Measurements from ENCODE around the gene SPEM1.
A peak's percentile ranks its signal among the peaks of the same experiment; 100 is the strongest.
"Not testable (repeated sequence)": the region's sequence is repeated elsewhere in the genome, so short reads cannot be mapped to it uniquely, and the experiment has no call there.

SPEM1 gene

DNA sequence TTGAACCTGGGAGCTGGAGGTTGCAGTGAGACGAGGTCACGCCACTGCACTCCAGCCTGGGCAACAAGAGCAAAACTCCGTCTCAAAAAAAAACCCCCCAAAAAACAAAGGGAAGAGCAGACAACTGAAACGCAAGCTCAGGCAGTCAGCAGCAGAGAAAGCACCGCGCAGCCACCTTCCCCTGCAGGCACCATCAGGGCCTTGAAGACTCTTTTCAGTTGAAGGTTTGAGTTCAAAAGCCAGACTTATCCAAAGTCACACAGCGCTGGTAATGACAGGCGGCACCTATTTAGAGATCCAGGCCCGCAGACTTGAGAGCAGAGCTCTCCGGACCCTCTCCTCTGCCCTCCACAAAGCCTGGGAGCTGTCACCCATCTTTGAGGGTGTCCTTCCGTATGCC, 48.2 kb downstream of the SPEM1 start:
- H3K27ac ChIP-seq (ENCODE audit: low read depth, low read length) = no peak overlapping the region
- no peak for DNase-seq
- no peak overlapping the region for H2BK12ac ChIP-seq (ENCODE audit: low read length)
- no peak overlapping the region for H4K12ac ChIP-seq (ENCODE audit: low read depth, low read length)
- no peak overlapping the region for H3K14ac ChIP-seq (ENCODE audit: low read length)
- H2BK5ac ChIP-seq (ENCODE audit: low read depth, low read length, poor library complexity) = no peak overlapping the region
- no peaks in the 10 kb centered on the region for H3K27me3 ChIP-seq (ENCODE audit: insufficient read depth, low read length)
- no peak overlapping the region for H2BK120ac ChIP-seq (ENCODE audit: insufficient read depth, low read length, poor library complexity)
- no peak overlapping the region for H4K91ac ChIP-seq (ENCODE audit: low read depth, low read length)
- no CpG with 5 or more reads among the region's 11 CpGs for WGBS (ENCODE audit: extremely low coverage, insufficient coverage, insufficient read length)
- H3K36me3 ChIP-seq (ENCODE audit: control insufficient read depth in 1 of 2, insufficient read depth in 2 of 2, low read length in 2 of 2) = peaks cover 25 to 26% of the 10 kb centered on the region in 2 experiments
- H3K4me1 ChIP-seq (ENCODE audit: control insufficient read depth in 1 of 2, insufficient read depth in 2 of 2, low read length in 2 of 2) = peaks cover 3 to 7% of the 10 kb centered on the region in 2 experiments
- H3K4ac ChIP-seq (ENCODE audit: low read depth, low read length) = no peak overlapping the region
- no peaks in the 10 kb centered on the region for H3K9me3 ChIP-seq (ENCODE audit: insufficient read depth, low read depth, low read length)
- no peak overlapping the region for H3K4me3 ChIP-seq (ENCODE audit: low read depth, low read length)
- no peaks in the 10 kb centered on the region for H3K79me2 ChIP-seq (ENCODE audit: control insufficient read depth, insufficient read depth, low read length, poor library complexity)
- H3K79me1 ChIP-seq (ENCODE audit: low read length) = no peaks in the 10 kb centered on the region
- H4K8ac ChIP-seq (ENCODE audit: low read depth, low read length) = no peak overlapping the region
- no peak overlapping the region for H2AK5ac ChIP-seq (ENCODE audit: low read length)
- no peak overlapping the region for H3K18ac ChIP-seq (ENCODE audit: low read length)
- H3K23ac ChIP-seq (ENCODE audit: low read length) = no peak overlapping the region
- H3K4me2 ChIP-seq (ENCODE audit: low read length) = no peak overlapping the region
- H2AFZ ChIP-seq (ENCODE audit: insufficient read depth, low read length, poor library complexity) = no peak overlapping the region
- H3K9ac ChIP-seq (ENCODE audit: low read length) = no peak overlapping the region

DNA sequence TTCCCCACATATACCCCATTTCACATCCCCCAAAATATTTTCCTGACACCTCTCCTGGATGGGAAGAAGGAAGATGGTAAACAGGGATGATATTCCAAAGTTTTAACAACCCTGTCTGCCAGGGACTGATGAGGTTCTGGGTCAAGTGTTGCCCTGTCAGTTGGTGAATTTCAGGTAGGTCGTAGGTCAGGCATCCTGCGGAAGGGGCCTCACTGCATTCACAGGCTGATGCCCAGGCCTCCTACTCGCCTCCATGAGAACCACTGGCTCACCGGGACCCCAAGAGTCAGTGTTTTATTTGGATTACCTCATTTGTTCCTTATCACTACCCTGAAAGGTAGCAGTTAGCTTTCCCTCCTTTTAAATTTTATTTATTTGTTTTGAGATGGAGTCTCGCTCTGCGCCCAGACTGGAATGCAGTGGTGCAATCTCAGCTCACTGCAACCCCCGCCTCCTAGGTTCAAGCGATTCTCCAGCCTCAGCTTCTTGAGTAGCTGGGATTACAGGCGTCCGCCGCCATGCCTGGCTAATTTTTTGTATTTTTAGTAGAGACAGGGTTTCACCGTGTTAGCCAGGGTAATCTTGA, 48.8 kb downstream of the SPEM1 start:
- no peak overlapping the region for H3K14ac ChIP-seq (ENCODE audit: low read length)
- H3K27me3 ChIP-seq (ENCODE audit: insufficient read depth, low read length) = no peaks in the 10 kb centered on the region
- H2AK5ac ChIP-seq (ENCODE audit: low read length) = no peak overlapping the region
- H3K9ac ChIP-seq (ENCODE audit: low read length) = no peak overlapping the region
- H4K8ac ChIP-seq (ENCODE audit: low read depth, low read length) = no peak overlapping the region
- H3K79me1 ChIP-seq (ENCODE audit: low read length) = no peaks in the 10 kb centered on the region
- H3K18ac ChIP-seq (ENCODE audit: low read length) = no peak overlapping the region
- WGBS (ENCODE audit: extremely low coverage, insufficient coverage, insufficient read length) = no CpG with 5 or more reads among the region's 12 CpGs
- H3K23ac ChIP-seq (ENCODE audit: low read length) = no peak overlapping the region
- H3K4me3 ChIP-seq (ENCODE audit: low read depth, low read length) = no peak overlapping the region
- no peak overlapping the region for H2AFZ ChIP-seq (ENCODE audit: insufficient read depth, low read length, poor library complexity)
- peak in 1 of 2 donors; percentile 31 for DNase-seq
- no peaks in the 10 kb centered on the region for H3K9me3 ChIP-seq (ENCODE audit: insufficient read depth, low read depth, low read length)
- H2BK12ac ChIP-seq (ENCODE audit: low read length) = no peak overlapping the region
- no peak overlapping the region for H2BK120ac ChIP-seq (ENCODE audit: insufficient read depth, low read length, poor library complexity)
- H4K91ac ChIP-seq (ENCODE audit: low read depth, low read length) = no peak overlapping the region
- peaks cover 19 to 20% of the 10 kb centered on the region in 2 experiments for H3K36me3 ChIP-seq (ENCODE audit: control insufficient read depth in 1 of 2, insufficient read depth in 2 of 2, low read length in 2 of 2)
- no peak overlapping the region for H3K4ac ChIP-seq (ENCODE audit: low read depth, low read length)
- peaks cover 3 to 7% of the 10 kb centered on the region in 2 experiments for H3K4me1 ChIP-seq (ENCODE audit: control insufficient read depth in 1 of 2, insufficient read depth in 2 of 2, low read length in 2 of 2)
- no peaks in the 10 kb centered on the region for H3K79me2 ChIP-seq (ENCODE audit: control insufficient read depth, insufficient read depth, low read length, poor library complexity)
- no peak overlapping the region for H2BK5ac ChIP-seq (ENCODE audit: low read depth, low read length, poor library complexity)
- no peak overlapping the region for H3K4me2 ChIP-seq (ENCODE audit: low read length)
- no peak overlapping the region for H4K12ac ChIP-seq (ENCODE audit: low read depth, low read length)
- no peak overlapping the region for H3K27ac ChIP-seq (ENCODE audit: low read depth, low read length)

DNA sequence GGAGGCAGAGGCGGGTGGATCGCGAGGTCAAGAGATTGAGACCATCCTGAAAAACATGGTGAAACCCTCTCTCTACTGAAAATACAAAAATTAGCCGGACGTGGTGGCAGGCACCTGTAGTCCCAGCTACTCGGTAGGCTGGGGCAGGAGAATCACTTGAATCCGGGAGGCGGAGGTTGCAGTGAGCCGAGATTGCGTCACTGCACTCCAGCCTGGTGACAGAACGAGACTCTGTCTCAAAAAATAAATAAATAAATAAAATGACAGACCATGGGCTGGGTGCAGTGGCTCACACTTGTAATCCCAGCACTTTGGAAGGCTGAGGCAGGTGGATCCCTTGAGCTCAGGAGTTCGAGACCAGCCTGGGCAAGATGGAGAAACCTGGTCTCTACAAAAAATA, 49.7 kb downstream of the SPEM1 start:
- no CpG with 5 or more reads among the region's 12 CpGs for WGBS (ENCODE audit: extremely low coverage, insufficient coverage, insufficient read length)
- not testable (repeated sequence) for H3K14ac ChIP-seq (ENCODE audit: low read length)

DNA sequence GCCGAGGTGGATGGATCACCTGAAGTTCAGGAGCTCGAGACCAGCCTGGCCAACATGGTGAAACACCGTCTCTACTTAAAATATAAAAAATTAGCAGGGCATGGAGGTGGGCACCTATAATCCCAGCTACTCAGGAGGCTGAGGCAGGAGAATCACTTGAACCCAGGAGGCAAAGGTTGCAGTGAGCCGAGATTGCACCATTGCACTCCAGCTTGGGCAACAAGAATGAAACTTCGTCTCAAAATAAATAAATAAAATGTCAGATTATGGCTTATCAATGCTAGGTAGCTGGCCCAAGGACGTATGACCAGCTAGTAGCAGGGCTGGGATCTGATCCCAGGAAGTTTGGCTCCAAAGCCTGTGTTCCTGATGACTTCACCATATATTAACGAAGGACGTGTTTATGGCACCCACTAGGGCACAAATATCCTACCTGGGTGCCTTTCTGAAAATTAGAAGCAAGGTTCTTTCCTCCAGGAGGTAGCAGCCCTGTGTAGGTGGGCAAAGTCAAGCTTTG, 50.4 kb downstream of the SPEM1 start:
- WGBS (ENCODE audit: extremely low coverage, insufficient coverage, insufficient read length) = no CpG with 5 or more reads among the region's 8 CpGs
- H3K4me2 ChIP-seq (ENCODE audit: low read length); H2AK5ac ChIP-seq (ENCODE audit: low read length); H2BK120ac ChIP-seq (ENCODE audit: insufficient read depth, low read length, poor library complexity); H2BK5ac ChIP-seq (ENCODE audit: low read depth, low read length, poor library complexity); H3K9me3 ChIP-seq (ENCODE audit: insufficient read depth, low read depth, low read length); H3K27me3 ChIP-seq (ENCODE audit: insufficient read depth, low read length); H3K79me2 ChIP-seq (ENCODE audit: control insufficient read depth, insufficient read depth, low read length, poor library complexity); H4K12ac ChIP-seq (ENCODE audit: low read depth, low read length); H3K79me1 ChIP-seq (ENCODE audit: low read length); H4K91ac ChIP-seq (ENCODE audit: low read depth, low read length); H3K4ac ChIP-seq (ENCODE audit: low read depth, low read length); H3K23ac ChIP-seq (ENCODE audit: low read length); H3K18ac ChIP-seq (ENCODE audit: low read length); H3K14ac ChIP-seq (ENCODE audit: low read length); H4K8ac ChIP-seq (ENCODE audit: low read depth, low read length); DNase-seq; H2AFZ ChIP-seq (ENCODE audit: insufficient read depth, low read length, poor library complexity); H3K27ac ChIP-seq (ENCODE audit: low read depth, low read length); H3K4me1 ChIP-seq (ENCODE audit: control insufficient read depth in 1 of 2, insufficient read depth in 2 of 2, low read length in 2 of 2); H2BK12ac ChIP-seq (ENCODE audit: low read length); H3K4me3 ChIP-seq (ENCODE audit: low read depth, low read length): not testable (repeated sequence)
- Histone ChIP-seq H3K36me3 (ENCODE audit: control insufficient read depth in 1 of 2, insufficient read depth in 2 of 2, low read length in 2 of 2) (peaks cover 15 to 18% of the 10 kb centered on the region in 2 experiments), H3K9ac (ENCODE audit: low read length) (peak overlapping the region; percentile 64)

More for the DNA sequence above, 49.7 kb downstream of the SPEM1 start:
- H3K27ac ChIP-seq (ENCODE audit: low read depth, low read length); H3K23ac ChIP-seq (ENCODE audit: low read length); H2AK5ac ChIP-seq (ENCODE audit: low read length); H3K9ac ChIP-seq (ENCODE audit: low read length); H4K8ac ChIP-seq (ENCODE audit: low read depth, low read length); H2BK120ac ChIP-seq (ENCODE audit: insufficient read depth, low read length, poor library complexity); DNase-seq; H3K4ac ChIP-seq (ENCODE audit: low read depth, low read length); H3K27me3 ChIP-seq (ENCODE audit: insufficient read depth, low read length); H3K79me1 ChIP-seq (ENCODE audit: low read length); H4K12ac ChIP-seq (ENCODE audit: low read depth, low read length); H3K9me3 ChIP-seq (ENCODE audit: insufficient read depth, low read depth, low read length); H3K4me3 ChIP-seq (ENCODE audit: low read depth, low read length); H3K18ac ChIP-seq (ENCODE audit: low read length); H3K79me2 ChIP-seq (ENCODE audit: control insufficient read depth, insufficient read depth, low read length, poor library complexity); H2BK5ac ChIP-seq (ENCODE audit: low read depth, low read length, poor library complexity); H3K4me2 ChIP-seq (ENCODE audit: low read length); H2AFZ ChIP-seq (ENCODE audit: insufficient read depth, low read length, poor library complexity); H3K4me1 ChIP-seq (ENCODE audit: control insufficient read depth in 1 of 2, insufficient read depth in 2 of 2, low read length in 2 of 2); H2BK12ac ChIP-seq (ENCODE audit: low read length); H4K91ac ChIP-seq (ENCODE audit: low read depth, low read length): not testable (repeated sequence)
- peaks cover 17 to 19% of the 10 kb centered on the region in 2 experiments for H3K36me3 ChIP-seq (ENCODE audit: control insufficient read depth in 1 of 2, insufficient read depth in 2 of 2, low read length in 2 of 2)

All from trophoblast cell (in vitro differentiated cells and primary cell).